Measurements from ENCODE around the gene SLC25A45.
A peak's percentile ranks its signal among the peaks of the same experiment; 100 is the strongest.

SLC25A45 gene

DNA sequence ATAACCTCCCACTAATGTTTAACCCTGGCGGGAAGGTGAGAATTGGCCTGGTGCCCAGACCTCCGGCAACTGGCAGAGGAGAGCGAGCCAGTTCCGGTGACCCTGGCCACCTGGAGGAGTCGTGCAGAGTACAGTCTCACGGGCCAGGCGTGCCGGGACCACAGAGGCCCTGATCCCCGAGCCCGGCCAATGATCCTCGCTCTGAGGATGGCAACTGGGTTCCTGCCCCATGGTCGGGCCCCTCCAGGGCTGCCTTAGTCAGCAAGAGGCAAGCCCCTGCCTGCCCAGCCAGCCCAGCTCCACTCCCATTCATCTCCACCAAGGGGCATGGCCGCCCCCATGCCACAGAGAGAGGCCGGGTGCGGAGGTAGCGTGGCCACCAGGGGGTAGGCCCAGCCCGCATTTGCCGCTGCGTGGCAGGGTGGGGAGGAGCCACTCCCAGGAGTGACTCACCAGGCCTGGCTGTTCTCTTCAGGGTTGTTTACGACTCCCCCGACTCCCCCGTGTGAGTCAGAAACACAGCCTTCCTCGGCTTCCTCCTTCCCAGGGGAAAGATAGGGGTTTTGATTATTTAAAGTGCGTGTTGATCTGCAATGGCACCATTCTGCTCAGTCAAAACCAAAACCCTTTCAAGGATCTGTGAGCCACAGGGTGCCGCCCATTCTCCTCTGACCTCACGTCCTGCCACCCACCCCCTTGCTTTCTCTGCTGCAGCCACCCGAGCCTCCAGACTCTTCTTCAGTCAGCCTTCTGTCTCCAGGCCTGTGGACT lies at the start of gene SLC25A45:
Gene SLC25A45 (minus strand): TSS at position 614 of the 771 bp plus-strand sequence. CDS start 695 bp downstream, outside the sequence.
- peak; percentile 43 for DNase-seq

DNA sequence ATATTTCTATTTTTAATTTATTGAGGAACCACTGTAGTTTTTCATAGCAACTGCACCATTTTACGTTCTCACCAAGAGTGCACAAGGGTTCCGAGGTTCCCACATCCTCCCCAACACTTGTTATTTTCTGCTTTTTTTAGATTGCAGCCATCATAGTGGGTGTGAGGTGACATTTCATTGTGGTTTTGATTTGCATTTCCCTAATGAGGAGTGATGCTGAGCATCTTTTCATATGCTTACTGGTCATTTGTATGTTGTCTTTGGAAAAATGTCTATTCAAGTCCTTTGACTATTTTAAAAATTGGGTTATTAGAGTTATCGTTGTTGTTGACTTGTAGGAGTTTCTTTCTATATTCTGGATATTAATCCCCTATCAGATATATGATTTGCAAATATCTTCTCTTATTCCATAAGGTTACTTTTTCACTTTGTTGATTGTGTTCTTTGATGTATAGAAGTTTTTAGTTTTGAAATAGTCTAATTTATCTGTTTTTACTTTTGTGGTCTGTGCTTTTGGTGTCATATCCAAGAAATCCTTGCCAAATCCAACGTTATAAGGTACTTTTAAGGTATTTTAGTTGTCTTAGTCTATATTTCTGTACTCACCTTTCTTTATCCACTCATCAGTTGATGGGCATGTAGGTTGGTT lies 49.1 kb upstream of the SLC25A45 start:
- no peak for DNase-seq

DNA sequence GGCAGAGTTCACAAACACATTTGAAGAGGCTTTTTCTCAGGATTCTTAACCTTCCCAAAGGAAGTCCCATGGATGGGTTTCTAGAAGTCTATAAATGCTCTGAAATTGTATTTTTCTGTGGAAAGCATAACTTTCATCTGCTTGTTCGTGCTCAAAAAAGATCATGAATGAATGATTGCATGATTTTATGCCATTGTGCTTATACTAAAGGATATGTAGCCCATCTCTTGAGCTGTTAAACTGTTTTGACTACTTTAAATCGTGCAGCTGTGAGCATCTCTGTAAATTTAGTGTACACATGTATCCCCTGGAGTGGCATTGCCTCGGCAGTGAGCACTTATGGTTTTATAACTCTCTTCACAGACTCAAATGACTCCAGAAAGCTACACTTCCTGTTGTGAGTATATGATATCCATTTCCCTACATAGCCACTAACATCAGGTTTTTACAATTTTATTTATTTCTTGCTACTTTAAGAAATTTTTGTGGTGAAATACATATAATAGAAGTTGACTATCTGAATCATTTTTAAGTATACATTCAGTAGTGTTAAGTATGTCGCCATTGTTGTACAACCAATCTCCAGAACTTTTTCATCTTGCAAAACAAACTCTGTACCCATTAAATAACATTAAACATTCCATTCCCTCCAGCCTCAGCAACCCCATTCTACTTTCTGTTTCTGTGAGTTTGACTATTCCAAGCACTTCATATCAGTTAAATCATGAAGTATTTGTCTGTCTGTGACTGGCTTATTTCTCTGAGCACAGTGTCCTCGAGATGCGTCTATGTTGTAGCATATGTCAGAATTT lies 48.2 kb upstream of the SLC25A45 start:
- DNase-seq, result no peak

GRCh38 chr11:65429724-65430405 lies 47.4 kb upstream of the SLC25A45 start:
- no peak for DNase-seq

GRCh38 chr11:65429068-65429681 lies 46.7 kb upstream of the SLC25A45 start:
- no peak for DNase-seq

GRCh38 chr11:65428578-65429067 lies 46.2 kb upstream of the SLC25A45 start:
- no peak for DNase-seq

GRCh38 chr11:65427691-65428577 lies 45.5 kb upstream of the SLC25A45 start:
- no peak for DNase-seq

DNA sequence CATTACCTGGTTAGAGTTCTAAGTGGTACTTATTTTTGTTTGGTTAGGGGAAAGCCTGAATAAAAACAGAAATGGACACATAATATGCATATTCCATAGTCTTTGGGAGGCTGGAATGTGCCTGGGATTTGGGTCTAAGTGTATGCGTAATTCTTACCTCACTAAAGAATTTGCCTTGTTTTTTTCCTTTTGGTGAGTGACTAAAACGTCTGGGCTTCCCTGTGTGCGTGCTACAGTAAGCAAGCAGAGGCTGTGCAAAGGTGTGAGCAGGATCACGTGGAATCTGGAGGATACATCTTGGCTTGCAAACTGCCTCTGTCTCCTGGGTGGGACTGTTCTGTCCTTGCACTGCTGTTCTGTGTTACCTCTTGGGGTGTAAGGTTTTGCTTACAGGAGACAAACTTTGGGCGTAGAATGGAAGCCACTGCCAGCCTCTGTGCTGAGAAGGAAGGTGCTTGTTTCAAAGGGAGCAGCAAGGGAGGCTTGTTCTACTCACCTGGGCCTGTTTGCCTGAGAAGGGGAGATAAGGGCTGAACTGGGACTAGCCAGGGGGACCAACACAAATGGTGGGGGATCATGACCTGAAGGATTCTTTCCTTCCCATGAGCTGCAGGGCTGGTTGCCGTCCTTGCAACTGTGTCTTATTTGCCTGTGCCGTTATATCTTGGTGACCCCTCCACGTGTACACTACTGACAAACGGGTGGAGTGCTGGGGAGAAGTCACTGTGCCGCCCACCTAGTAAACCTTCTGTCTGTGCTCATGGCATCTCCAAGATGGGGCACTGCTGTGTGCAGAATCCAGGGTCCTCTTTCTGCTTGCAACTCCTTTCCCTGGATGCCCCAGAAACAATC lies 44.6 kb upstream of the SLC25A45 start:
- DNase-seq, result no peak

DNA sequence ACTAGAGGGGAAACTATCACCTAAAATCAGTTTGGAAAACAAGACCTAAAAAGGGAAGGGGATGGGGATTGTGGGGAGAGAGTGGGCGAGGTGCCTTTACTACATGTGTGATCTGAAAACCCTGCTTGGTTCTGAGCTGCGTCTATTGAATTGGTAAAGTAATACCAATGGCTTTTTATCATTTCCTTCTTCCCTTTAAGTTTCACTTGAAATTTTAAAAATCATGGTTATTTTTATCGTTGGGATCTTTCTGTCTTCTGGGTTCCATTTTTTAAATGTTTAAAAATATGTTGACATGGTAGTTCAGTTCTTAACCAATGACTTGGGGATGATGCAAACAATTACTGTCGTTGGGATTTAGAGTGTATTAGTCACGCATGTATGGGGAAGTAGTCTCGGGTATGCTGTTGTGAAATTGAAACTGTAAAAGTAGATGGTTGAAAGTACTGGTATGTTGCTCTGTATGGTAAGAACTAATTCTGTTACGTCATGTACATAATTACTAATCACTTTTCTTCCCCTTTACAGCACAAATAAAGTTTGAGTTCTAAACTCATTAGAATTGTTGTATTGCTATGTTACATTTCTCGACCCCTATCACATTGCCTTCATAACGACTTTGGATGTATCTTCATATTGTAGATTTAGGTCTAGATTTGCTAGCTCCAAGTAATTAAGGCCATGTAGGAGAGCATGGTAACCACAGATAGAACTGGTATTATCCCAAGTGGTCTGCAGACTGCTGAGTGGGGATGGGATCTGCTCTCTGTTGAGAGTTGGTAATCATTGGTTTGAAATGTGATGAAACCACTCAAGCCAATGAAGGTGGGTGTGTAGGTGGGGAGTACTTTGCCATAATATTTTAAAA lies 43.8 kb upstream of the SLC25A45 start:
- DNase-seq, result peak; percentile 98

GRCh38 chr11:65425105-65425970 lies 42.9 kb upstream of the SLC25A45 start:
- DNase-seq, result peak; percentile 83

DNA sequence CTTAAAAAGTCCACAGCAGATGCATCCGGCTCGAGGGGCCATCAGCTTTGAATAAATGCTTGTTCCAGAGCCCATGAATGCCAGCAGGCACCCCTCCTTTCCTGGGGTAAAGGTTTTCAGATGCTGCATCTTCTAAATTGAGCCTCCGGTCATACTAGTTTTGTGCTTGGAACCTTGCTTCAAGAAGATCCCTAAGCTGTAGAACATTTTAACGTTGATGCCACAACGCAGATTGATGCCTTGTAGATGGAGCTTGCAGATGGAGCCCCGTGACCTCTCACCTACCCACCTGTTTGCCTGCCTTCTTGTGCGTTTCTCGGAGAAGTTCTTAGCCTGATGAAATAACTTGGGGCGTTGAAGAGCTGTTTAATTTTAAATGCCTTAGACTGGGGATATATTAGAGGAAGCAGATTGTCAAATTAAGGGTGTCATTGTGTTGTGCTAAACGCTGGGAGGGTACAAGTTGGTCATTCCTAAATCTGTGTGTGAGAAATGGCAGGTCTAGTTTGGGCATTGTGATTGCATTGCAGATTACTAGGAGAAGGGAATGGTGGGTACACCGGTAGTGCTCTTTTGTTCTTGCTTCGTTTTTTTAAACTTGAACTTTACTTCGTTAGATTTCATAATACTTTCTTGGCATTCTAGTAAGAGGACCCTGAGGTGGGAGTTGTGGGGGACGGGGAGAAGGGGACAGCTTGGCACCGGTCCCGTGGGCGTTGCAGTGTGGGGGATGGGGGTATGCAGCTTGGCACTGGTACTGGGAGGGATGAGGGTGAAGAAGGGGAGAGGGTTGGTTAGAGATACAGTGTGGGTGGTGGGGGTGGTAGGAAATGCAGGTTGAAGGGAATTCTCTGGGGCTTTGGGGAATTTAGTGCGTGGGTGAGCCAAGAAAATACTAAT lies 42.0 kb upstream of the SLC25A45 start:
- DNase-seq, result no peak

DNA sequence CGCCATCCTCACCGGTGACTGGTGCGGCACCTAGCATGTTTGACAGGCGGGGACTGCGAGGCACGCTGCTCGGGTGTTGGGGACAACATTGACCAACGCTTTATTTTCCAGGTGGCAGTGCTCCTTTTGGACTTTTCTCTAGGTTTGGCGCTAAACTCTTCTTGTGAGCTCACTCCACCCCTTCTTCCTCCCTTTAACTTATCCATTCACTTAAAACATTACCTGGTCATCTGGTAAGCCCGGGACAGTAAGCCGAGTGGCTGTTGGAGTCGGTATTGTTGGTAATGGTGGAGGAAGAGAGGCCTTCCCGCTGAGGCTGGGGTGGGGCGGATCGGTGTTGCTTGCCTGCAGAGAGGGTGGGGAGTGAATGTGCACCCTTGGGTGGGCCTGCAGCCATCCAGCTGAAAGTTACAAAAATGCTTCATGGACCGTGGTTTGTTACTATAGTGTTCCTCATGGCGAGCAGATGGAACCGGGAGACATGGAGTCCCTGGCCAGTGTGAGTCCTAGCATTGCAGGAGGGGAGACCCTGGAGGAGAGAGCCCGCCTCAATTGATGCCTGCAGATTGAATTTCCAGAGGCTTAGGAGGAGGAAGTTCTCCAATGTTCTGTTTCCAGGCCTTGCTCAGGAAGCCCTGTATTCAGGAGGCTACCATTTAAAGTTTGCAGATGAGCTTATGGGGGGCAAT lies 41.2 kb upstream of the SLC25A45 start:
- DNase-seq, result no peak

- DNase-seq, result peak; percentile 24
Observed at GRCh38 chr11:65422633-65423515, 40.4 kb upstream of the SLC25A45 start, which contains the start of gene NEAT1. Gene NEAT1 (plus strand): TSS chr11:65422798.

- no peak for DNase-seq
Observed at GRCh38 chr11:65421794-65422632, 39.6 kb upstream of the SLC25A45 start.

Measured in SIG-M5 (cell line).